ENCODE data around the gene PTPDC1. TPM values are rescaled to one million over a fixed set of nuclear protein-coding genes. Genes with fewer than 3 reads are reported as not detected.

Gene PTPDC1
- total and polyA plus RNA-seq, 9 of the 15 experiments (the other 6 are each of a cell fraction or from before 2014, with no cell fraction given), result 1.1 to 8.1 (median 5.7) TPM

DNA sequence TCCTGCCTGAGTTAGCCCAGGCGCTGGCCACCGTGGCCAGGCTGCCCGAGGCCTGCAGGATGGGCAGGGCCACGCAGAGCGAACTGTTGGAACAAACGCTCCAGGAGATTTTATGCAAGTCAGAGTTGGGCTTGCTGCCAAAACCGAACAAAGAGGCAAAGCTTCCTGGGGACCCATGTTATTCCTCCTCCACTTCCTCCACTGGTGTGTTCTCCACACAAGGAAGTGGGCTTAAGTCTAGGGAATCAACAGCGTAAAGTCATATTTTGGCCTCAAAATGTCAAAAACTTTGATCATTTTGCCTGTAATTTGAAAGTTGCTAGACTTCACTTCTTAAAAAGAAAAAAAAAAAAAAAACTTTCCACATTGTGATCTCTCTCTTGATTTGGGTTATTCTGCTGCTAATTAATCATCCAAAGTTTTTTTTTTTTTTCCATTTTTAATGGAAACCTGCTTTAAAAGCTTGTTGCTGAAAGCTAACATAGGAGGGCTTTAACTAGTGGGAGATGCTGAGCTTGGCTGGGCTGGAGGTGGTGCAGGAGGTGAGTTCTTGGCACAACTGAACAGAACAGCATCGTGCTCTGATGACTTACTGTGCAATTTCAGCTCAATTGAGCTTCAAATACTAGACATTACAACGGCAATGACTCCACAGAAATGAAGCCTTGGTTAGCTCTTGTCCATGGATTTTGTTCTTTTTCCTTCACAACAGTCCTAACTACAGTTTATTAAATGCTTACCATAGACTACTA is 73.0 kb downstream of the PTPDC1 start (continued):
- TF ChIP-seq THRAP3 (IDR thresholded peaks at IDR 0.05; ENCODE audit: borderline replicate concordance), result no peak
- peak; percentile 41 for TF ChIP-seq PHF20 (IDR thresholded peaks at IDR 0.05; ENCODE audit: partially characterized antibody)
- no peak for TF ChIP-seq CC2D1A (IDR thresholded peaks at IDR 0.05)
- TF ChIP-seq GATAD2B (IDR thresholded peaks at IDR 0.05; ENCODE audit: borderline replicate concordance), result peak; percentile 15; the same call in 1 of the 2 replicates
- peak; percentile 68 for TF ChIP-seq POLR2A (conservative IDR thresholded peaks at IDR 0.05)
- no peak for TF ChIP-seq CBX5 (IDR thresholded peaks at IDR 0.05; ENCODE audit: borderline replicate concordance, low read depth)
- peak; percentile 51 for TF ChIP-seq TAF1 (IDR thresholded peaks at IDR 0.05; ENCODE audit: control insufficient read depth, extremely low read depth, insufficient read depth, low read length, severe bottlenecking)
- peak; percentile 89 for TF ChIP-seq SPI1 (IDR thresholded peaks at IDR 0.05; ENCODE audit: borderline replicate concordance, low read depth, low read length)
- peak; percentile 66 for TF ChIP-seq NFIX (CRISPR knock-in tag; IDR thresholded peaks at IDR 0.05; ENCODE audit: low read depth)
- TF ChIP-seq NUFIP1 (IDR thresholded peaks at IDR 0.05; ENCODE audit: partially characterized antibody), result no peak
- no peak for TF ChIP-seq ZC3H8 (IDR thresholded peaks at IDR 0.05)
- peak in 1 of 2 experiments; percentile 76; a peak in 2 of 4 replicates for TF ChIP-seq ETV6 (IDR thresholded peaks at IDR 0.05; ENCODE audit: borderline replicate concordance in 1 of 2, low read depth in 2 of 2, low read length in 1 of 2)
- no peak for TF ChIP-seq ETV6 (CRISPR knock-in tag; IDR thresholded peaks at IDR 0.05; ENCODE audit: borderline replicate concordance)
- peak; percentile 77; the same call in 1 of the 2 replicates for TF ChIP-seq NFRKB (IDR thresholded peaks at IDR 0.05; ENCODE audit: low read depth)
- TF ChIP-seq KDM5B (IDR thresholded peaks at IDR 0.05; ENCODE audit: insufficient replicate concordance, low read depth, low read length), result peak; percentile 37
- no peak for TF ChIP-seq CBFA2T2 (conservative IDR thresholded peaks at IDR 0.05)
- TF ChIP-seq BACH1 (tag; IDR thresholded peaks at IDR 0.05), result peak; percentile 70; the same call in 1 of the 2 replicates
- 0 out of 4 replicates have a peak, but pooled peaks of 1 of the 2 experiments have one; percentile 5 for TF ChIP-seq RAD21 (CRISPR knock-in tag; conservative IDR thresholded peaks at IDR 0.05 in 1 of 2, IDR thresholded peaks at IDR 0.05 in 1 of 2)
- 0 out of 2 replicates have a peak, but pooled peaks have one; percentile 28 for TF ChIP-seq ZNF239 (CRISPR knock-in tag; IDR thresholded peaks at IDR 0.05)
- no peak for TF ChIP-seq MEIS2 (IDR thresholded peaks at IDR 0.05; ENCODE audit: partially characterized antibody)
- TF ChIP-seq RNF2 (IDR thresholded peaks at IDR 0.05), result peak; percentile 37; the same call in 1 of the 2 replicates
- peak; percentile 23; the same call in 1 of the 2 replicates for TF ChIP-seq ZNF175 (CRISPR knock-in tag; IDR thresholded peaks at IDR 0.05; ENCODE audit: low read depth)
- TF ChIP-seq, protein P1, sequence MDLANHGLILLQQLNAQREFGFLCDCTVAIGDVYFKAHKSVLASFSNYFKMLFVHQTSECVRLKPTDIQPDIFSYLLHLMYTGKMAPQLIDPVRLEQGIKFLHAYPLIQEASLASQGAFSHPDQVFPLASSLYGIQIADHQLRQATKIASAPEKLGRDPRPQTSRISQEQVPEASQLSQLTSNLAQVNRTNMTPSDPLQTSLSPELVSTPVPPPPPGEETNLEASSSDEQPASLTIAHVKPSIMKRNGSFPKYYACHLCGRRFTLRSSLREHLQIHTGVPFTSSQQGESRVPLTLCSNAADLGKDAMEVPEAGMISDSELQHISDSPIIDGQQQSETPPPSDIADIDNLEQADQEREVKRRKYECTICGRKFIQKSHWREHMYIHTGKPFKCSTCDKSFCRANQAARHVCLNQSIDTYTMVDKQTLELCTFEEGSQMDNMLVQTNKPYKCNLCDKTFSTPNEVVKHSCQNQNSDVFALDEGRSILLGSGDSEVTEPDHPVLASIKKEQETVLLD (IDR thresholded peaks at IDR 0.05), result peak; percentile 53; the same call in 1 of the 2 replicates
- no peak for TF ChIP-seq ZNF79 (CRISPR knock-in tag; IDR thresholded peaks at IDR 0.05; ENCODE audit: low read depth)
- peak; percentile 66 for TF ChIP-seq CXXC5 (CRISPR knock-in tag; IDR thresholded peaks at IDR 0.05)
- TF ChIP-seq ETV1 (tag; conservative IDR thresholded peaks at IDR 0.05; ENCODE audit: low read depth), result peak; percentile 79
- TF ChIP-seq CBFA2T3 (IDR thresholded peaks at IDR 0.05), result no peak; the same call in 1 of the 2 replicates
- TF ChIP-seq HDAC2 (IDR thresholded peaks at IDR 0.05), result 0 out of 2 replicates have a peak, but pooled peaks have one; percentile 3
- TF ChIP-seq NR4A1 (CRISPR knock-in tag; IDR thresholded peaks at IDR 0.05), result no peak
- TF ChIP-seq NR4A1 (tag; IDR thresholded peaks at IDR 0.05), result 0 out of 2 replicates have a peak, but pooled peaks have one; percentile 13
- no peak for TF ChIP-seq PRPF4 (IDR thresholded peaks at IDR 0.05; ENCODE audit: insufficient read depth, low read depth, low read length, poor library complexity, severe bottlenecking)

Data from K562 (cell line).